Thyroid gland (tissue), 4 donors: ENCODE measurements around the gene ARTN. TPM values are rescaled to one million over a fixed set of nuclear protein-coding genes. Genes with fewer than 3 reads are reported as not detected.

Experiments
- DNase-seq, 2 donors: peaks; one replicate each; pipeline ENCODE4 v3.0.0-alpha.2; 2019
- H3K27ac ChIP-seq, 3 donors: fragments of 200-600 bp; sonication (generic); 1 replicate in 2 of 3; 2 replicates in 1 of 3; pipeline ENCODE4 v1.5.1; 2016 to 2019; ENCODE audit warnings: mild to moderate bottlenecking in 1 of 3, moderate library complexity in 1 of 3
- H3K27me3 ChIP-seq: fragments of 200-600 bp; sonication (generic); one replicate; pipeline ENCODE4 v1.5.1; 2019
- H3K36me3 ChIP-seq, 2 donors: fragments of 200-600 bp; sonication (generic); one replicate each; pipeline ENCODE4 v1.5.1; 2016 to 2019
- H3K4me1 ChIP-seq, 2 donors: fragments of 200-600 bp; sonication (generic); one replicate each; pipeline ENCODE4 v1.5.1; 2017 to 2019
- H3K4me3 ChIP-seq, 3 donors: fragments of 200-600 bp; sonication (generic); replicated peaks in 1 of 3; 1 replicate in 2 of 3; 2 replicates in 1 of 3; pipeline ENCODE4 v1.5.1; 2016; ENCODE audit warnings: mild to moderate bottlenecking in 1 of 3
- H3K9me3 ChIP-seq: fragments of 200-600 bp; sonication (generic); one replicate; pipeline ENCODE4 v1.5.1; 2017
- CTCF ChIP-seq, 6 experiments: fragments of 200-600 bp in 3 of 6; fragments of 450-650 bp in 3 of 6; sonication (generic) in 3 of 6; IDR thresholded peaks; one replicate each; pipeline ENCODE4 v1.5.1; 2016 to 2019; ENCODE audit warnings: antibody characterized with exemption in 6 of 6, mild to moderate bottlenecking in 2 of 6, inconsistent platforms in 1 of 6, moderate library complexity in 1 of 6
- POLR2A ChIP-seq, 2 donors: fragments of 450-650 bp; IDR thresholded peaks; one replicate each; pipeline ENCODE4 v1.6.1; 2017; ENCODE audit warnings: antibody characterized with exemption in 2 of 2, mild to moderate bottlenecking in 2 of 2, moderate library complexity in 1 of 2
- WGBS, 2 donors: methylation state at CpG; one replicate each; pipeline ENCODE4 v1.1.5; 2017; 5-methylcytosine and 5-hydroxymethylcytosine counted together
- intact Hi-C: fragments of 100-400 bp; cut with DNase I; formaldehyde crosslinking; loops from one replicate; pipeline ENCODE4 v1.15.1; 2023
- total RNA-seq, 4 donors: library from RNA; depleted of rRNA; stranded (reverse); fragments of >200 nt; gene quantifications; one replicate each; pipeline ENCODE4 v1.2.3, GENCODE V29; 2016

Gene ARTN
- total RNA-seq, 4 donors from 2014 or later, result 0.40 to 2.0 (median 0.80) TPM

- Histone ChIP-seq H3K27ac (no peak overlapping the region), H3K9me3 (no peaks in the 10 kb centered on the region), H3K27me3 (no peaks in the 10 kb centered on the region), H3K36me3 (peaks cover 27 to 40% of the 10 kb centered on the region in 2 donors), H3K4me3 (no peak overlapping the region), H3K4me1 (no peaks in the 10 kb centered on the region)
- no peak for DNase-seq
- intact Hi-C loops, result no loop called here
- TF ChIP-seq POLR2A (IDR thresholded peaks at IDR 0.05) (no peak), CTCF (IDR thresholded peaks at IDR 0.05) (no peak)
- 96% methylated on average over 6 to 7 of the region's 7 CpGs for WGBS, 2 donors
These were observed 23.9 kb downstream of the ARTN start for GRCh38 chr1:43957407-43958040.

DNA sequence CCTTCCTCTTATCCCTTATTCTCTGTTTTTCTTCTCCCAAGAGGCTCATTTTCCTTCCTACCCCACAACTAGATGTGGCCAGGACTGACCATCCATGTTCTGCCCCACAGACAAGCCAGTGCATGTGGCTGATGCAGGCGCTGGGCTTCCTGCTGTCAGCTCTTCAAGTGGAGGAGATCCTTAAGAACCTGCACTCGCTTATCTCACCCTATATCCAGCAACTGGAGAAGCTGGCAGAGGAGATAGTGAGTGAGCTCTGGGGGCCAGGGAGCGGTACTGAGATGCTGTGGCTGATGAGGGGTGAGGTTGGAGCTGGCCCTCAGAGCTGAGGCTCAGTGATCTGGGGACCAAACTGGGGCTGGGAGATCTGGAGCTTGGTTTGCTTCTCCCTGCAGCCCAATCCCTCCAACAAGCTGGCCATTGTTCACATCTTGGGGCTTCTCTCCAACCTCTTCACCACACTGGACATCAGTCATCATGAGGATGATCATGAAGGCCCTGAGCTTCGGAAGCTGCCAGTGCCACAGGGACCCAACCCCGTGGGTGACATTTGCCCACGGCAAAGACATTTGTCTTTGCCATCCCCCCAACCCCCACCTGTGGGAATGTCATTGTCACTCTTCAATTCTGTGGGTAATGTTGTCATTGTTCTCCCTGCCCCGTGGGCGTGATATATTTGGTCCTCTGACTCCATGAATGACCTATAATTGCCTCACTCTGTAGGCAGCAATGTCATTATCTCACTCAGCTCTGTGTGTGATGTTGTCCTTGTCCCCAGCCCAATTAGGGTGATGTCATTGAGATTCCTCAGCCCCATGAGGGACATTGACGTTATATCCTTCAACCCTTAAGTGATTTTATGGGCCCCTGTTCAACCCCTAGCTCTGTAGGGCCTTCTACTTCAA, 25.0 kb downstream of the ARTN start:
- intact Hi-C loops, result no loop called here
- Histone ChIP-seq H3K36me3 (peaks cover 27 to 40% of the 10 kb centered on the region in 2 donors), H3K9me3 (no peaks in the 10 kb centered on the region), H3K4me1 (no peaks in the 10 kb centered on the region), H3K4me3 (no peak overlapping the region), H3K27ac (no peak overlapping the region), H3K27me3 (no peaks in the 10 kb centered on the region)
- no peak for DNase-seq
- 92 to 95% methylated on average over 9 of the region's 9 CpGs for WGBS, 2 donors
- TF ChIP-seq CTCF (IDR thresholded peaks at IDR 0.05) (no peak), POLR2A (IDR thresholded peaks at IDR 0.05) (no peak)

- WGBS, 2 donors, result 91 to 97% methylated on average over 8 of the region's 8 CpGs
- no peak overlapping the region for H3K27ac ChIP-seq
- H3K4me1 ChIP-seq, result no peaks in the 10 kb centered on the region
- intact Hi-C loops, result no loop called here
- peaks cover 27 to 40% of the 10 kb centered on the region in 2 donors for H3K36me3 ChIP-seq
- H3K27me3 ChIP-seq, result no peaks in the 10 kb centered on the region
- no peak for TF ChIP-seq CTCF (IDR thresholded peaks at IDR 0.05)
- no peak for TF ChIP-seq POLR2A (IDR thresholded peaks at IDR 0.05)
- no peak for DNase-seq
- no peaks in the 10 kb centered on the region for H3K9me3 ChIP-seq
- H3K4me3 ChIP-seq, result no peak overlapping the region
These were observed 27.2 kb downstream of the ARTN start for GRCh38 chr1:43960798-43961197.

DNA sequence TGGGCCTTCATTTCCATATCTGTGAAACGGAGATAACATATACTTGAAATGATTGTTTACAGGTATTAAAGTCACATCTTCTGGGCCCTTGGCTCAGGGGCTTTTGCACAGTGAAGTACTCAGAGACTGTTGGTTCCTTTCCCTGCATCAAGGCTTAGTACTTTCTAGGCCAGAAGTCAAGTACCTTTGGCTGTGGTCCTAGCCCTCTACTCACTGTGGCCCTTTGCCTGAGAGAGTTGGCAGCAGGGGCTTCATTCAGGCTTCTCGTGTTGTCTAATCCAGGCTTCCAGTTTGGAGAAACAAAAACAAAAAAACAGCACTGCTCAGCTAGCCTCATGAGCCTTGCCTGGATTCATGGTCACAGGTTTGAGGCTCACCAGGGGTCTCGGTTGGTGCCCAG, 28.1 kb downstream of the ARTN start:
- no peaks in the 10 kb centered on the region for H3K4me1 ChIP-seq
- no peak overlapping the region for H3K27ac ChIP-seq
- H3K4me3 ChIP-seq, result no peak overlapping the region
- intact Hi-C loops, result no loop called here
- H3K9me3 ChIP-seq, result no peaks in the 10 kb centered on the region
- peaks cover 24 to 35% of the 10 kb centered on the region in 2 donors for H3K36me3 ChIP-seq
- peak in 1 of 2 donors; percentile 39 for DNase-seq
- TF ChIP-seq CTCF (IDR thresholded peaks at IDR 0.05) (no peak), POLR2A (IDR thresholded peaks at IDR 0.05) (no peak)
- WGBS, 2 donors, result 53 to 62% methylated on average over 2 to 3 of the region's 3 CpGs
- no peaks in the 10 kb centered on the region for H3K27me3 ChIP-seq

DNA sequence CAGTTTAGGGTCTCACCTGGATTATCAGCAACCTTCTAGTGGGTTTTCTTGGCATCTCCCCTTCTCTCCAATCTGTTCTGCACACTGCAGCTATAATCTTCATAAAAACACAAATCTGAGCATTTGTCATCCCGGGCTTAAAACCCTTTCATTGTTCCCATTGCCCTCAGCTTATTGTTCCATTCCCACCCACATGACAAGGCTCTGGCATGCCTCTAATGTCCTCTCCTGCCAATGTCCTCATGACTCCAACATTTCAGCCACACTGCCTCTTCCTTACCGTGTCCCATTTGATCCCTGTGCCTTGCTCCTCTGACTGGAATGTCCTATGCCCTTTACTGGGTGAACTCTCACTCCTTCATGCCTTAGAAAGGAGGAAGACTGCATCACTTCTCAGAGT, 28.7 kb downstream of the ARTN start:
- 88 to 91% methylated on average over 2 of the region's 2 CpGs for WGBS, 2 donors
- TF ChIP-seq CTCF (IDR thresholded peaks at IDR 0.05), result no peak
- no peak for TF ChIP-seq POLR2A (IDR thresholded peaks at IDR 0.05)
- Histone ChIP-seq H3K27ac (no peak overlapping the region), H3K9me3 (no peaks in the 10 kb centered on the region), H3K36me3 (peaks cover 18 to 29% of the 10 kb centered on the region in 2 donors), H3K4me1 (no peaks in the 10 kb centered on the region), H3K27me3 (no peaks in the 10 kb centered on the region), H3K4me3 (no peak overlapping the region)
- DNase-seq, result no peak
- intact Hi-C loops, result no loop called here
